HEK293T (cell line): ENCODE data around the gene C22orf39.

Source experiments
- CTCF ChIA-PET: fragments of 350-600 bp; formaldehyde crosslinking; extraction: SDS; loops from one replicate; lab custom pipeline; 2021; ENCODE audit warnings: antibody characterized with exemption, inconsistent platforms; lab: Yijun Ruan, JAX
- POLR2A ChIA-PET: fragments of 350-600 bp; formaldehyde crosslinking; extraction: SDS; loops from one replicate; lab custom pipeline; 2020; ENCODE audit warnings: antibody characterized with exemption, inconsistent platforms; lab: Yijun Ruan, JAX
- DNase-seq: peaks from one replicate; pipeline ENCODE4 v3.0.0; 2012; ENCODE audit warnings: mixed read lengths; ENCODE audit errors: extremely low spot score
- ARNT ChIP-seq: fragments of 450-650 bp; IDR thresholded peaks from 2 replicates; pipeline ENCODE4 v1.6.1; 2017; ENCODE audit warnings: mild to moderate bottlenecking
- BHLHE40 ChIP-seq: fragments of 450-650 bp; IDR thresholded peaks from 2 replicates; pipeline ENCODE4 v1.6.1; 2016; ENCODE audit warnings: mild to moderate bottlenecking, moderate library complexity, borderline replicate concordance
- CTBP1 ChIP-seq: fragments of 450-650 bp; IDR thresholded peaks from 2 replicates; pipeline ENCODE4 v1.6.1; 2016; ENCODE audit warnings: borderline replicate concordance
- ELF4 ChIP-seq: fragments of 450-650 bp; IDR thresholded peaks from 2 replicates; pipeline ENCODE4 v1.6.1; 2017; ENCODE audit warnings: antibody characterized with exemption
- FOXA1 ChIP-seq: fragments of 450-650 bp; IDR thresholded peaks from 2 replicates; pipeline ENCODE4 v1.6.1; 2016; ENCODE audit warnings: mild to moderate bottlenecking
- FOXK2 ChIP-seq: fragments of 450-650 bp; IDR thresholded peaks from 2 replicates; pipeline ENCODE4 v1.6.1; 2016; ENCODE audit warnings: mild to moderate bottlenecking
- FOXM1 ChIP-seq: fragments of 450-650 bp; IDR thresholded peaks from 2 replicates; pipeline ENCODE4 v1.6.1; 2017; ENCODE audit warnings: mild to moderate bottlenecking, borderline replicate concordance
- HDGF ChIP-seq: fragments of 450-650 bp; IDR thresholded peaks from 2 replicates; pipeline ENCODE4 v1.6.1; 2017; ENCODE audit warnings: antibody characterized with exemption, borderline replicate concordance
- L3MBTL2 ChIP-seq: fragments of 450-650 bp; conservative IDR thresholded peaks from 2 replicates; pipeline ENCODE4 v1.6.1; 2016; ENCODE audit warnings: mild to moderate bottlenecking
- LEF1 ChIP-seq: fragments of 450-650 bp; IDR thresholded peaks from 2 replicates; pipeline ENCODE4 v1.6.1; 2017; ENCODE audit warnings: mild to moderate bottlenecking, borderline replicate concordance
- NFRKB ChIP-seq: fragments of 450-650 bp; IDR thresholded peaks from 2 replicates; pipeline ENCODE4 v1.6.1; 2016; ENCODE audit warnings: mild to moderate bottlenecking, moderate library complexity
- SP1 ChIP-seq: fragments of 450-650 bp; IDR thresholded peaks from 2 replicates; pipeline ENCODE4 v1.6.1; 2017
- SUZ12 ChIP-seq: fragments of 450-650 bp; IDR thresholded peaks from 2 replicates; pipeline ENCODE4 v1.6.1; 2016; ENCODE audit warnings: mild to moderate bottlenecking
- TARDBP ChIP-seq: fragments of 450-650 bp; IDR thresholded peaks from 2 replicates; pipeline ENCODE4 v1.6.1; 2016
- ZNF384 ChIP-seq: fragments of 450-650 bp; IDR thresholded peaks from 2 replicates; pipeline ENCODE4 v1.6.1; 2016
- TF ChIP-seq, protein P1 (sequence below): fragments of 450-650 bp; IDR thresholded peaks from 2 replicates; pipeline ENCODE4 v1.6.1; 2016

The C22orf39 gene

DNA sequence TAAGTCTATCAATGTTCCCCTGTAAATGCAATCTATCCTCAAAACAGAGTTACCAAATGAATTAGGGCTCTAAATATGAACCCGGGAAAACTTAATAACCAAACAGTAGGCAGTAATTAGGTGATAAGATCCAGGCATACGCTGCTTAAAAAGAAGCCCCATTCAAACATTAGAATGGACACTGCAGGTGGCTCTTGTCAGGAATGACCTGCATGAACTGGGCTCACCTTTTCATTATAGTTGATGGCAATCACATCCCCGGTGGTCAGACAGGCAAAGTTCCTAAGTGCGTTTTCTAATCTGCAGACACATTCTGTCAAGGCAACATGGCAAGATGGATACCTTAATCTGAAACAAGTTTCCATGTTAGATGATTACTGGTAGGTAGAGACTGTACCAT is 17.5 kb upstream of the C22orf39 start:
- TF ChIP-seq NFRKB (no peak), ELF4 (no peak), SP1 (no peak), FOXK2 (no peak), ARNT (no peak), ZNF384 (no peak), LEF1 (no peak), FOXM1 (no peak), BHLHE40 (no peak), HDGF (no peak), SUZ12 (no peak), CTBP1 (no peak), TARDBP (no peak), FOXA1 (no peak), L3MBTL2 (no peak)
- TF ChIP-seq, protein P1, sequence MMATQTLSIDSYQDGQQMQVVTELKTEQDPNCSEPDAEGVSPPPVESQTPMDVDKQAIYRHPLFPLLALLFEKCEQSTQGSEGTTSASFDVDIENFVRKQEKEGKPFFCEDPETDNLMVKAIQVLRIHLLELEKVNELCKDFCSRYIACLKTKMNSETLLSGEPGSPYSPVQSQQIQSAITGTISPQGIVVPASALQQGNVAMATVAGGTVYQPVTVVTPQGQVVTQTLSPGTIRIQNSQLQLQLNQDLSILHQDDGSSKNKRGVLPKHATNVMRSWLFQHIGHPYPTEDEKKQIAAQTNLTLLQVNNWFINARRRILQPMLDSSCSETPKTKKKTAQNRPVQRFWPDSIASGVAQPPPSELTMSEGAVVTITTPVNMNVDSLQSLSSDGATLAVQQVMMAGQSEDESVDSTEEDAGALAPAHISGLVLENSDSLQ, result no peak
- POLR2A ChIA-PET, result interaction anchor here (1.0 to 2.3 kb wide), 2 partner anchors 8 to 18 kb away, joined by 3 to 11 read pairs; partner anchors contain the start of gene C22orf39
- DNase-seq, result no peak
- CTCF ChIA-PET, result no interaction called here

DNA sequence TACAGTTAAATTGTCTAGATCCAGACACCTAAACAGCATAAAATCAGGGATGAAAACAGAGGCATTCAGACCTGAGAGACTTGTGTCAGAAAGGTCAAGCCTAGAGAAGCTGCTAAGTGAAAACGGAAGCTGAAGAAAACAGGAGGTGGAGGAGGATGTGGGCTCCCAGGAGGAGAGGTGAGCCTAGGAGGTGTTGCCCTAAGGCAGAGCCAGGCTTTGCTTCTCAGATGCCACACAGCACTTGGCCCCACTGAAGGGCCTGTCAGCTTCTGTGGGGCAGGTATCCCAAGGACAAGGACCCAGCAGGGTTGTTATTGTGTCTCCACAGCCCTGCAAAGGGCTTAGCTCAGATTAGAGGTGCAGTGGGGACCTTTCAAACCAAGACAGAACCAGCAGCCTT is 17.0 kb upstream of the C22orf39 start:
- POLR2A ChIA-PET, result interaction anchor here (1.0 to 3.1 kb wide), 4 partner anchors 8 to 17 kb away, joined by 3 to 12 read pairs (median 8); partner anchors contain the start of genes C22orf39, CDC45 and UFD1
- CTCF ChIA-PET, result interaction anchor here (0.9 to 1.1 kb wide), 2 partner anchors 10 to 13 kb away, joined by 4 to 5 read pairs; no protein-coding TSS in a partner anchor
- no peak for TF ChIP-seq ELF4
- no peak for TF ChIP-seq SUZ12
- TF ChIP-seq ZNF384, result no peak
- no peak for TF ChIP-seq LEF1
- TF ChIP-seq L3MBTL2, result no peak
- no peak for TF ChIP-seq FOXK2
- TF ChIP-seq BHLHE40, result no peak
- no peak for TF ChIP-seq SP1
- no peak for TF ChIP-seq FOXA1
- no peak for TF ChIP-seq FOXM1
- no peak for TF ChIP-seq TARDBP
- TF ChIP-seq HDGF, result no peak
- no peak for TF ChIP-seq NFRKB
- no peak for TF ChIP-seq CTBP1
- TF ChIP-seq ARNT, result no peak
- TF ChIP-seq, protein P1, result no peak
- DNase-seq, result no peak

DNA sequence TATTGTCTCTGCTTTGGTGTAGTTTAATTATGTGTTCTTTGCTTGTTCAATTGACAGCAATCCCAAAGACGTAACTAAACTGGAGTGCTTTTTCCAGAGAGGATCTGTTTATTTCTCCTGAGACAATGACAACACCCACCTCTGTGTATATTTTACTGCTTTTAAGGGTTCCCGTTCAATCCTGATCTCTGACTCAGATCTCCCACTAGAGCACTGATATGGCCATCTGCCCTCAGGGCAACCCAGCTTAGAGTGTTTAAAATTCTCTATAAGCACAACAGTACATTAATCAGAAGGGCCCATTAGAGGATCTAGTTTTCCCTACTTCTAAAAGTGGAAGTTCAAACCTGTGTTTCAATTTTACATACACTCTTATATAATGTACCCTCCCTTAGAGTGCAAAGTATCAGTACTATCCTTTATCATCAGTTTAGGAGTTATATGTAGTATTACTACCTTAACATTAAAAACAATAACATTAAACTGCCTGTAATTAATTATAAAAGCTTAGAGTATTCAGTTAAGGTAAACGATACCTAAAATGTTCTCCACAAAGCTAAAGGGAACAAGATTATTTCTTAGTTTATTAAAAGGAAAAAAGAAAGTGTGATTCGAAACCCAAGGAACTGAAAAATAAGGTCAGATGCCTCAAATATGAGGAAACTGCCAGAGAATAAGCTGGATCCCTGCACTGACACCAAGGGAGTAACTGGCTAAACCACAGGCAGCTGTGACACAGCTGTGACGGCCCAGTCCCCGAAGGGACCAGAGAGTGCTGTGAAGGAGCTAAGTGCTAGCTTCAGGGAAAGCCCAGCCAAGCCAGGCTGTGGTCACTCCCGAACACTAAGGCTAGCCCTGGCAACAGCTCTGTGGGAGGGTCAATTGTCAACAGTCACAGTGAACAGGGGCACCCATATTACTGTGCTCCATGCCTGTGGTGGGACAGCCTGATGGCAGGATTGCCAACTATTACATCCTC is 16.3 kb upstream of the C22orf39 start:
- no peak for TF ChIP-seq ELF4
- no peak for TF ChIP-seq FOXK2
- TF ChIP-seq HDGF, result no peak
- TF ChIP-seq L3MBTL2, result no peak
- DNase-seq, result no peak
- ChIA-PET POLR2A (interaction anchor here (1.0 to 3.1 kb wide), 5 partner anchors 9 to 16 kb away, joined by 3 to 12 read pairs (median 4); partner anchors contain the start of genes C22orf39, CDC45 and UFD1), CTCF (interaction anchor here (0.5 to 1.1 kb wide), 3 partner anchors 11 to 182 kb away, joined by 3 to 5 read pairs (median 4); no protein-coding TSS in a partner anchor)

DNA sequence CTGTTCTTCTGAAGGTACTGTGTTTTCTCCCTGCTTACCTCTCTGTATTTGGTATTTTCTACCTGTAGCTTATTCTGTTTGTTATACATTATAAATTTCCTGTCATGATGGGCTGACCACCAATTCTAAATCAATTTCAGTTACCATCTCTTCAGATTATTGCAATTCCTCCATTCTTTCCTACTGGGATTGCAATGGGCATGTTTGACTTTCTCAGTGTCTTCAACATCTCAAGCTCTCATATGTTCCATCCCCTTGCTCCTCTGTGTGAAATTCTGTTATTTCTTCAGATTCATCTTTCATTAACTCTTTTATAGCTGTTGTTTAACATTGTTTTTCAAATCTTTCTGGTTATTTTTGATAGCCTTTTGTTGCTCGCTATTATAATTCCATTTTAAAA is 15.5 kb upstream of the C22orf39 start:
- ChIA-PET CTCF (no interaction called here), POLR2A (interaction anchor here (1.0 to 3.1 kb wide), 4 partner anchors 9 to 16 kb away, joined by 4 to 12 read pairs (median 8); partner anchors contain the start of genes C22orf39, CDC45 and UFD1)
- DNase-seq, result no peak
- TF ChIP-seq BHLHE40 (no peak), FOXA1 (no peak), SUZ12 (no peak), FOXM1 (no peak), FOXK2 (no peak), CTBP1 (no peak), HDGF (no peak), NFRKB (no peak), ARNT (no peak), L3MBTL2 (no peak), LEF1 (no peak), ELF4 (no peak)
- TF ChIP-seq, protein P1, result no peak

DNA sequence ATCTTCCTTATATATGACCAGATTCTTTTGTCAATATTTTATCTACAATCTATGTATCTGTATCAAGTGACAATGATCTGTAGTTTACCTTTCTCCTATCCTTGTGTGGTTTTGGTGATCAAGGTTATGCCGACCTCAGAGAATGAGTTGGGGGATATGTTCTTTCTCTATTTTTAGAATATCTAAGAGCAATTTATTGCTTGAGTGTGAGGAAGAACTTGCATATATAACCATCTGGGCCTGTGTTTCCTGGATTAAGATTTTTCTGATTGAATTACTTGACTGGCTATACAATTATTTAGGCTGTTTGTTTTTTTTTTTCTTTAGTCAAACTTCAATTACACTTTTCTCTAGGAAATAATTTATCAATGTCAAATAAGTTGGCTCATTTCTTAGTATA is 14.0 kb upstream of the C22orf39 start:
- CTCF ChIA-PET, result no interaction called here
- TF ChIP-seq SP1, result no peak
- no peak for TF ChIP-seq FOXA1
- no peak for TF ChIP-seq FOXM1
- no peak for TF ChIP-seq ELF4
- no peak for TF ChIP-seq HDGF
- TF ChIP-seq LEF1, result no peak
- POLR2A ChIA-PET, result interaction anchor here (3.1 kb wide), 1 partner anchor 18 kb away, joined by 12 read pairs; the partner anchor contains the start of genes CDC45 and UFD1

More for the DNA sequence above, 14.0 kb upstream of the C22orf39 start:
- no peak for DNase-seq
